Measurements from ENCODE around the gene HCN2. TPM values are rescaled to one million over a fixed set of nuclear protein-coding genes. Genes with fewer than 3 reads are reported as not detected.

HCN2 gene
- total RNA-seq = 0.30 TPM

DNA sequence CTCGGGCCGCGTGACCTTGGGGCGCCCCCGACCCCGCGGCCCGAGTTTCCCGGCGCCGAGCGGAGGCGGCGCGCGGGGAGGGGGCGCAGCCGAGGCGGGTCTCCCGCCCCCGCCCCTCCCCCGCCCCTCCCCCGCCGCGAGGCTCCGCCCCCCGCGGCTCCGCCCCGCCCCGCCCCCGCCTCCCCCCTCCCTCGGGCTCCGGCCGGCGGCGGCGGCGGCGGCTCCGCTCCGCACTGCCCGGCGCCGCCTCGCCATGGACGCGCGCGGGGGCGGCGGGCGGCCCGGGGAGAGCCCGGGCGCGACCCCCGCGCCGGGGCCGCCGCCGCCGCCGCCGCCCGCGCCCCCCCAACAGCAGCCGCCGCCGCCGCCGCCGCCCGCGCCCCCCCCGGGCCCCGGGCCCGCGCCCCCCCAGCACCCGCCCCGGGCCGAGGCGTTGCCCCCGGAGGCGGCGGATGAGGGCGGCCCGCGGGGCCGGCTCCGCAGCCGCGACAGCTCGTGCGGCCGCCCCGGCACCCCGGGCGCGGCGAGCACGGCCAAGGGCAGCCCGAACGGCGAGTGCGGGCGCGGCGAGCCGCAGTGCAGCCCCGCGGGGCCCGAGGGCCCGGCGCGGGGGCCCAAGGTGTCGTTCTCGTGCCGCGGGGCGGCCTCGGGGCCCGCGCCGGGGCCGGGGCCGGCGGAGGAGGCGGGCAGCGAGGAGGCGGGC lies at the start of gene HCN2:
Gene HCN2 (plus strand): TSS at position 189 of the 703 bp plus-strand sequence. CDS start 65 bp downstream, at position 254.
- ATAC-seq = no peak

DNA sequence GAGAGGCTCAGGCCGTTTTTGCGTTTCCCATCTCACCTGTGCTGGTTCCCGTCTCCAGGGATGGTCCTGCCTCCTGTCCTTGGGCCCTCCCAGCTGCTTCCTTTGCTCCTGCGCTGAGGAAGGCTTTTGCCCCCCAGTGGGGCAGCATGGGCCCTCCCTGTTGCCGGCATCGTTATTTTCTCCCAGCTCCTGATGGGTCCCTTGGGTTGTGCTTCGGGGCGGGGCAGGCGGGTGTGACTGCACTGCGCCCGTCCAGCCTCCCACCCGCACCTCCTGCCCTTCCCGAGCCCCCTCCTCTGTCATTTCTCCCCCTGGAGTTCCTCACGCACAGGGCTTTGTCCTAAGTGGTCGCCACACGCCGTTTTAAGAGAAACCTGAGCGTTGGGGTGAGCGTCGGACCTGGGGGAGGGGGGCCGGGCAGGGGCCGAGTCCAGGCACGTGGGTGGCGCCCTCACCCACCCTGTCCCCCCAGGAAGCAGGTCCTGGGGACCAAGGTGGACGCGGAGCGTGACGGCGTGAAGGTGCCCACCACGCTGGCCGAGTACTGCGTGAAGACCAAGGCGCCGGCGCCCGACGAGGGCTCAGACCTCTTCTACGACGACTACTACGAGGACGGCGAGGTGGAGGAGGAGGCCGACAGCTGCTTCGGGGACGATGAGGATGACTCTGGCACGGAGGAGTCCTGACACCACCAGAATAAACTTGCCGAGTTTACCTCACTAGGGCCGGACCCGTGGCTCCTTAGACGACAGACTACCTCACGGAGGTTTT lies 48.6 kb upstream of the HCN2 start:
- no peak for ATAC-seq
- no peak for DNase-seq (ENCODE audit: low spot score)

More for the DNA sequence above, at the start of gene HCN2:
- DNase-seq (ENCODE audit: low spot score) = no peak

DNA sequence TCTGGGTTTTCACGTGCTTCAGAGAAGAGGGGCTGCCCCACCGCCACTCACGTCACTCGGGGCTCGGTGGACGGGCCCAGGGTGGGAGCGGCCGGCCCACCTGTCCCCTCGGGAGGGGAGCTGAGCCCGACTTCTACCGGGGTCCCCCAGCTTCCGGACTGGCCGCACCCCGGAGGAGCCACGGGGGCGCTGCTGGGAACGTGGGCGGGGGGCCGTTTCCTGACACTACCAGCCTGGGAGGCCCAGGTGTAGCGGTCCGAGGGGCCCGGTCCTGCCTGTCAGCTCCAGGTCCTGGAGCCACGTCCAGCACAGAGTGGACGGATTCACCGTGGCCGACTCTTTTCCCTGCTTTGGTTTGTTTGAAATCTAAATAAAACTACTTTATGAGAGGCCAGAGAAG lies 48.0 kb upstream of the HCN2 start:
- DNase-seq (ENCODE audit: low spot score) (no peak), ATAC-seq (no peak)

DNA sequence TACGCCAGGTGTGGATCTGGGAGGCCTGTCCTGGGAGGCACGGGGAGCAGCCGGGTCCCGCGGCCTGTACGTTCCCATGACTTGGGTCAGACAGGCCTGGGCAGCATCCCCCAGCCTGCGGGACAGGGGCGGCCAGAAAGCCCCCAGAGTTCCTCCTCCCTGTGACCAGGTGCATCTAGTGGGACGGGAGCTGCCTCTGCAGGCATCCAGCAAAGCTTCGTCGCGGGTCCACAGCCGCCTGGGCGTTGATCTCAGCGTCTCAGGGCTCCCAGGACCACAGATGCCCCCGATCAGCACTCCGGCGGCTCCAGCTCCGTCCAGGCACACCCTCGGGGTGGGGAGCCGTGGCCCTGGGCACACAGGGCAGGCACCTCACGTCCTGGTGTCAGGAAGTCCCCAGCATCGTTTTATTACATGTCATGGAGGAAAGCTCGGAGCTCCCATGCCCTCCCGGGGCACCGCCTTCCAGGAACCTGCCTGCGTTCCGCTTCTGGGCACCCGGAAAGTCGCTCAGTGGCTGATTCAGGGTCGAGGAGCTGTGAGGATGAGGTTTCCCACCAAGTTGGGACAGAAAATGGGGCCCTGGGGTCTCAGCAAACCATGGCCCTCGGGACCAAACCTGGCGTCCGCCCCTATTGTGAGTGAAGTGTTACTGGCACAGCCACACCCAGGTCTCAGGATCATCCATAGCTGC lies 47.4 kb upstream of the HCN2 start:
- peak; percentile 4 for ATAC-seq
- no peak for DNase-seq (ENCODE audit: low spot score)

DNA sequence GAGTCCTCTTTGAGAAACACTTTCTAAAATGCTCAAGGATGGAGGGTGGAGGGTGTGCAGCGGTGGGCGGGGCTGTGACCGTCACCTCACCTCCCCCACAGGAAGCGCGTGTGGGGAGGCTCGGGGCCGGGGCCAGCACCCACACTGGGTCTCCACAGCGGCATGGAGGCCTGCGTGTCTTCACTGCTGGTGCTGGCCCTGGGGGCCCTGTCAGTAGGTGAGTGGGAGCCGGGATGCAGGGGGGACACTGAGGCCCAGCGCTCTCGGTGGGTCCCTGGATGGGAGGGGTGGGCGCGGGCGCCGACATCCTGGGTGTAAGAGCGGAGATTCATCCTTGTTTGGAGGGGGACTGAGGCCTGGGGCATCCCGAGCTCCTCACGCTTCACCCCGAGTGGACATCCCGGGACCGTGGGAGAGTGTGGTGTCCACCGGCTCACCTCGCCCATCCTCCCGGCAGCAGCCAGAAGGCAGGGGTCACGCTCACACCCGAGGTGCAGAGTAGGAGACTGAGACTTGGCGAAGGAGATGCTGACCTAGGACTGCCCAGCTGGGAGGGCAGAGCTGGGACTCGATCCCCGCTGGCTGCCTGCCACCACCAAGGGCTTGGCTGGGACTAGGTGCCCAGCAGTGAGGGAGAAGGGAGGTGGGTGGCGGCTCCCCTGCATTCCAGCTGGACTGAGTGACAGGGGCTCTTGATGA lies 45.6 kb upstream of the HCN2 start, which contains the start of gene GZMM:
Gene GZMM (plus strand): TSS at position 144 of the 699 bp plus-strand sequence. CDS start 19 bp downstream, at position 163.
- ATAC-seq (peak; percentile 42), DNase-seq (ENCODE audit: low spot score) (no peak)

DNA sequence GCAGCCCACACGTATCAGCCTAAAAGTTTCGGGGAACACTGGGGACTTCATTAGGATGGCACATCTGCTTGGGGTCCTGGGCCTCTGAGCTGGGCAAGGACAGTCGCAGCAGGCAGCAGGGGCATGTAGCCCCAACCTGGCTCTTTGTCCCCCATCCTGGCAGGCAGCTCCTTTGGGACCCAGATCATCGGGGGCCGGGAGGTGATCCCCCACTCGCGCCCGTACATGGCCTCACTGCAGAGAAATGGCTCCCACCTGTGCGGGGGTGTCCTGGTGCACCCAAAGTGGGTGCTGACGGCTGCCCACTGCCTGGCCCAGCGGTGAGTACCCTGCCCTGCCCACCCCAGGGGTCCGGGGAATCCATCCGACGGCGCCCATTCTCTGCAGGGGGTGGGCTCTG lies 42.6 kb upstream of the HCN2 start:
- DNase-seq (ENCODE audit: low spot score) (no peak), ATAC-seq (no peak)

DNA sequence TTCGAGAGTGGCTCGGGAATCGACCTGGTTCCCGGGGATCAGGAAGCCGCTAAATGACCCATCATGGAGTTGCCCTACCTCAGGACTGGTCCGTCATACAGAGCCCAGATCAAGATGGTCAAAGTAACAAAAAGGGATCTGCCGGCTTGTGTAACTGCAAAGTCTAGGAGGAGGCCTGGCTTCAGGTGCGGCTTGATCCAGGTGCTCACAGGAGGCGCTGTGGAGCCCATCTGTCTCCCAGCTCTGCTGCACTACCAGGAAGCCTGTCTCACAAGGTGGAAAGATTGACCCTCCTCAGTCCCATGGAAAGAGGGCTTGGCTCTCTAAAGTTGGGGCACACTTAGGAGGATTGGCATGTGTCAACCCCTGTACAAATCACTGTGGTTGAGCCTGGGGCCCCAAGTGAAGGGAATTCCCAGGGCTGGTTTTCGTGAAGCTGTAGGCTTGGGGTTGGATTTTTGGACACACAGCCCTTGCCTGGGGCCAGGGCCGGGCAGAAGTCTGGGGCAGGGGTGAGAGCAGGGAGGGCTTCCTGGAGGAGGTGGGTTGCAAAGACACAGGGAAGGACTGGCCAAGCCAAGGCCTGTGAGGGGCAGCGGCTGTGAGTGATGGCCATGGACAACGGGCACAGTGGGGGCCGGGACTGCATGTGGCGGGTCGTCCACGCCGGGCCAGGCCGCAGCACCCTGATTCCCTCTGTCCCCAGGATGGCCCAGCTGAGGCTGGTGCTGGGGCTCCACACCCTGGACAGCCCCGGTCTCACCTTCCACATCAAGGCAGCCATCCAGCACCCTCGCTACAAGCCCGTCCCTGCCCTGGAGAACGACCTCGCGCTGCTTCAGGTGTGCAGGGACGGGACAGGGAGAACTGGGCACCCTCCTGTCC lies 41.6 kb upstream of the HCN2 start:
- no peak for DNase-seq (ENCODE audit: low spot score)
- no peak for ATAC-seq

DNA sequence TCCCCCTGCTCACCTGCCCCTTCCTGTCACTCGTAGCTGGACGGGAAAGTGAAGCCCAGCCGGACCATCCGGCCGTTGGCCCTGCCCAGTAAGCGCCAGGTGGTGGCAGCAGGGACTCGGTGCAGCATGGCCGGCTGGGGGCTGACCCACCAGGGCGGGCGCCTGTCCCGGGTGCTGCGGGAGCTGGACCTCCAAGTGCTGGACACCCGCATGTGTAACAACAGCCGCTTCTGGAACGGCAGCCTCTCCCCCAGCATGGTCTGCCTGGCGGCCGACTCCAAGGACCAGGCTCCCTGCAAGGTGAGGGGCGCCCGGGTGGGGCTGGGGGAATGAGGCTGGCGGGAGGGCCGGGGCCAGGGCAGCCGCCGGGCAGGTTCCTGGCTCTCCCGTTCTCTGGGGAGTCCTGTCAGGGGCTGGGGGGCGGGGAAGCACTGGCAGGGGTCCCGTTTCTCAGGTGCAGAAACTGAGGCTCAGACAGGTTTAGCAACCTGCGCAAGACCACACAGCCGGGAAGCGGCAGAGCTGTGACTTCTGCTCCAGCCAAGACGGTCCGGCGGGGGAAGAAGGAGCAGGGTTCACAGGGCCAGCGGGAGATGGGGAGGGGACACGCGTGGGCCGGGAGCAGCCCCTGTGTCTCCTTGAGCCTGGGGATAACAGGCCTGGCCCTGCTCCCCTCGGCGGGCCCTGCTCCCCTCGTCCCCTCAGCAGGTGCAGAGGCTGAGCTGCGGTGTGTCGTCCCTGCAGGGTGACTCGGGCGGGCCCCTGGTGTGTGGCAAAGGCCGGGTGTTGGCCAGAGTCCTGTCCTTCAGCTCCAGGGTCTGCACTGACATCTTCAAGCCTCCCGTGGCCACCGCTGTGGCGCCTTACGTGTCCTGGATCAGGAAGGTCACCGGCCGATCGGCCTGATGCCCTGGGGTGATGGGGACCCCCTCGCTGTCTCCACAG lies 40.5 kb upstream of the HCN2 start:
- ATAC-seq = no peak
- DNase-seq (ENCODE audit: low spot score) = no peak

DNA sequence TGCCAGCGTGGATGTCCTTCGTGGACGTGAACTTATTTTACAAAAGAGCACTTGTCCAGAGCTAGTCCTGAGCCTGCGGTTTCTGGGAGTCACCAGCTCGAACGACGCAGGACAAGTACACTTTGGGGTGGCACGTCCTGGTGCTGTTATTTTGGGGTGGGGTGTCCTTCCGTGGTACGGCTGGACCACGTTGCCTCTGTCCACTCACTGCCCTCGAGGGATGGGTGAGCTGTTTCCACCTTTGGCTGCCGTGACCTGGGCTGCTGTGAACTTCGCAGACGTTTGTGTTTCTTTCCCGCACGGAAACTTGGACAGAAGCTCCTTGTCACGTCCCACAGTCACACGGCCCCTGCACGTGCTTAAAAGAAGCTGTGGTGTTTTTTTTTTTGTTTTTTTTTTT lies 34.9 kb upstream of the HCN2 start:
- DNase-seq (ENCODE audit: low spot score) = no peak
- no peak for ATAC-seq

DNA sequence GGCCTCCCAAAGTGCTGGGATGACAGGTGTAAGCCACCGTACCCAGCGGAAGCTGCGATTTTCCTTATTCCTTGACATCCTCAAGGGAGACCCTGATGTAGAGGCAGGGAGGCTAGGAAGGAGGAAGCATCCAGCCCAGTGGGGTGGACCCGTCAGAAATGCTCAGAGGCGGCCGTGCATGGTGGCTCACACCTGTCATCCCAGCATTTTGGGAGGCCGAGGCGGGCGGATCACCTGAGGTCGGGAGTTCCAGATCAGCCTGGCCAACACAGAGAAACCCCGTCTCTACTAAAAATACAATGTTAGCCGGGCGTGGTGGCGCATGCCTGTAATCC lies 34.2 kb upstream of the HCN2 start:
- DNase-seq (ENCODE audit: low spot score) (no peak), ATAC-seq (no peak)

DNA sequence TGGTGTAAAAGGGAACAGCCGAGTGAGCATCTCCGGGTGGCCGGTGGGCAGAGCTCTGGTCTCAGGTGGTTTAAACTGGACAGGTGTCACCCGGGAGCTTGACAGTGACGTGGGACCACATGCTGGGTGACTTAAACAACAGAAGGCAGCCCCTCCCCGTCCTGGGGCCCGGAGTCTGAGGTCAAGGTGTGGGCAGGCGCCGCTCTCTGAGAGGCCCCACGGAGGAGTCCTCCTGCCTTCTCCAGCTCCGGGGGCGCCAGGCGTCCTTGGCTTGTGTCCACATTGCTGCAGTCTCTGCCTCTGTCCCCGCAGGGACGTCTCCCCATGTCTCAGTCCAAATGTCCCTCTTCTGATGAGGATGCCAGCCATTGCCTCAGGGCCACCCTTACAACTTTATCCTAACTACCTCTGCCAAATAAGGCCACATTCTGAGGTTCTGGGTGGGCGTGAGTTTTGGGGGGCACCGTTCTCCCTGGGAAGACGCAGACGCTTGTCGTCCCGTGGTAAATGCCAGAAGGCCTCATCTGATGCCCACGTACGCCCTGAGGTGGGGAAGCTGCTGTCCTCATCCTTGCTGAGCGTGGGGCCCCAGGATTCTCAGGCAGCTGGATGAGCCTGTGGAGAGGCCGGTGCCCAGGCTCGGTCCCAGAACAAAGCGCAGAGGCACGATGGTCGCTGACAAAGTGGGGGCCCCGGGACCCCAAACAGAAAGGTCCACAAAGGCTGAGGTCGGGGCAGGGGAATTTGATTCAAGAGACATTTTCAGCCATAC lies 32.9 kb upstream of the HCN2 start:
- no peak for ATAC-seq
- no peak for DNase-seq (ENCODE audit: low spot score)

DNA sequence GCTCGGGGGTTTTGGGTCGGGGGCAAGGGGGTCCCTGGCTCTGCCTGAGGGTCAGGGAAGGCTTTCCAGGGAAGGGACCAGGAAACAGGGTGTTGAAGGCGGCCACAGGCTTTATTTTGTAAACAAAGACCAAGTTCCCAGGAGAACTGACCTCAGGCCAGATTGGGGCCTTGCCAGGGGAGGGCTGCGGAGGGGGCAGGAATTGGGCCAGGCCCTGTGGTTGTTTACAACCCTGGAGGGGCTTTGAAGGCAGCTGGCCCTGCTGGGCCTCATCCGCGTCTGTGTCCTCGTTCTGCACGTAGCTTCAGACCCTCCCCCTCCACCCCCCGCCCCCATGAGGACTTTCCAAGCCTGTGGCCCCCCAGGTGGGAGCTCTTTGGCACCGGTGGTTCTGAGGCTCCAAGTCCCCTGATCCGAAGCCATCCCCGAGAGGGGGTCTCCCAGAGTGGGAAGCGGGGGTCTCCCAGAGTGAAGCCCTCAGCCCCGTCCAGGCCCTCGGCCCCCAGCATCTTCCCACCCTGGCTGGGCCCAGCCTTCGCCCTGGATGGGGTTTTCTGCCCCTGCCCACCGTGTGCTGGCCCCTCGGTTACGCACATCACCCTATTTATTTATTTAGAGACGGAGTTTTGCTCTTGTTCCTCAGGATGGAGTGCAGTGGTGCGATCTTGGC lies 30.8 kb upstream of the HCN2 start:
- ATAC-seq = no peak
- DNase-seq (ENCODE audit: low spot score) = no peak

DNA sequence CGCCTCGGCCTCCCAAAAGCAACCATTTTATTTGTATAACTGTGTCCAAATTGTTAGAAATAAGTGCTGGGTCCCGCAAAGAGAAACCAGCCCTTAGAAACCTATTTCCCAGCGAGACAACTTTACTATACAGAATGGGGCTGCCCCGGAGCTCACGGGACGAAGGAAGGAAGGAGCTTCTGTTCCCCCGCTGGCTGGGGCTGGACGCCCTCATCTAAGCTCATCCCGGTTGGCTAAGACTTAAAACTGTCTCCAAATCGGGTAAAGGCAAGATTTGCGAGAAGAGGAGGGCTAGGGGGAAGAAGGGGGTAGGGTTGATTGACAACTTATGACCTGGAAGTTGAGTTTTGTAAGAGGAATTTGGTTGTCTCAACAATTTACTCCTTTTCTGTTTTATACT lies 29.6 kb upstream of the HCN2 start:
- ATAC-seq (no peak), DNase-seq (ENCODE audit: low spot score) (no peak)

DNA sequence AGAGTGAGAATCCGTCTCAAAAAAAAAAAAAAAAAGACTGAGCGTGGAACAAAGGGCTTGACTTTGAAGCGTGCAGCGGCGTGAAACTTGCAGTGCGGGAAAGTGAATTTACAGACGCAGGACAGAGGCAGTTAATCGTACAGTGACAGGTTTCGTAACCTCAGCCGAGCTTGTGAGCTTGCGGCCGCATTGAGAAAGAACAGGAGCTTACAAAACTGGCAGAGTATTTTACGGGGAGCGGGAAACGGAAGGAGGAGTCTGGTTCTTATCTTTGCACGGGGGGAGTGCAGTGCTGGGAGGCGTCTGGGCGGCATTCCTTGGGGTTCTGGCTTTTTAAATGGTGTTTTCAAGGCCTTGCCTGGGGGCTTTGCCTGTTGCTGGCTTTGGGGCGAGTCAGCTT lies 23.3 kb upstream of the HCN2 start:
- ATAC-seq (peak; percentile 80), DNase-seq (ENCODE audit: low spot score) (peak; percentile 68)

DNA sequence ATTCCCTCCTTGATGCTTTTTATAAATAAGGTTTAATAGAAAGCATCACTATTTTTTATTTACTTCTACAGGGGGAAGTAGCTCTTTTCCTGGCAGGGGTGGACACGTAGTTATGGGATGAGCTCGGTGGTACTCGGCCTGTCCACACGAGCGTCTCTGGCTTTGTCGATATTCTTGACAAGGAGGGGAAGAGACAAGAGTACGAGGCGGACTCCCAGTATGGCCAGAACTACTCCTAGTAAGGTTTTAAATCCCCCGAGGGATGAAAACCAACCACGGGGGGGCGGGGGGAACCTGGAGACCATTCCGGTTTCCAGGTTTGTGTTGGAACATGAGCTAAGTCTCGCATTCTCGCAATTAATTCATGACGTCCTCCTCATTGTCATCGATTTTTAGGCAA lies 22.8 kb upstream of the HCN2 start:
- no peak for DNase-seq (ENCODE audit: low spot score)
- no peak for ATAC-seq

DNA sequence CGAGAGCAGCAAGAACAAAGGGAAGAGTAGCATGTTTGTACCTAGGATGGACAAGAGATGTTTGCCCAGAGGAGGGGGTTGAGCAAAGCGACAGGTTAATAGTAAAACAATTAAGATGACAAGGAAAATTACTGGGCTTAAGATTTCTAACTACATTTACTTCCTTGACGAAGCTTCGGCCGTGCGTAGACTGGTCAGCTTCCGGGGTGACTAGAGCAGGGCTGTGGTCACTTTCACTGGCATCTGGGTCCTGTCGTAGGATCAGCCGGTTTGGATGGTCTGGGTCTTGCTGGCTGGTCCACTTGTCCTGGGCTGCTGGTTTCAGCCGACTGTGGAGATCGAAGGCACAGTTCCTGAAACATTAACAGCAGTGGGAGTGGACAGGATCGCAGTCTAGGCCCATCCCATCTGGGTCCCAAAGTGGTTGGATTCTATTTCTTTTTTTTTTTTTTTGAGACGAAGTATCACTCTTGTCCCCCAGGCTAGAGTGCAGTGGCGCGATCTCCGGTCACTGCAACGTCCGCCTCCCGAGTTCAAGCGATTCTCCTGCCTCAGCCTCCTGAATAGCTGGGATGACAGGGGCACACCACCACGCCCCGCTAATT lies 22.3 kb upstream of the HCN2 start:
- no peak for DNase-seq (ENCODE audit: low spot score)
- no peak for ATAC-seq

DNA sequence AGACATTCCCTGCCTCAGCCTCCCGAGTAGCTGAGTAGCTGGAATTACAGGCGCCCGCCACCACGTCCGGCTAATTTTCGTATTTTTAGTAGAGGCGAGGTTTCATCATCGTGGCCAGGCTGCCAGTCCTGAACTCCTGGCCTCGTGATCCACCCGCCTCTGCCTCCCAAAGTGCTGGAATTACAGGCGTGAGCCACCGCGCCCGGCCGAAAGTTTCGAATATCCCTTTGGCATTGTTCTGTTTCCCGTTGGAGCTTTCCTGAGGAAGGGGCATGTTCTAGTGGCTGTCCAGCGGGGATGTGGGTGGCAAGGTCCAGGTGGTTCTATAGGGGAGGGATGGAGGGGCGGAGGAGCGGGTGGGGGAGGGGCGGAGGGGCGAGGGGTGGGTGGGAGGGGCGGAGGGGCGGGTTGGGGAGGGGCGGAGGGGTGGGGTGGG lies 19.4 kb upstream of the HCN2 start:
- ATAC-seq = no peak
- no peak for DNase-seq (ENCODE audit: low spot score)
